SH-SY5Y (cell line): ENCODE data around the gene GTPBP4.

Experiments used
- GATA2 ChIP-seq: IDR thresholded peaks from 2 replicates; pipeline ENCODE4 v1.6.1; 2011; ENCODE audit warnings: mild to moderate bottlenecking, low read depth, low read length
- GATA3 ChIP-seq: IDR thresholded peaks from 2 replicates; pipeline ENCODE4 v1.6.1; 2011; ENCODE audit warnings: low read depth, mild to moderate bottlenecking, low read length, moderate library complexity

DNA sequence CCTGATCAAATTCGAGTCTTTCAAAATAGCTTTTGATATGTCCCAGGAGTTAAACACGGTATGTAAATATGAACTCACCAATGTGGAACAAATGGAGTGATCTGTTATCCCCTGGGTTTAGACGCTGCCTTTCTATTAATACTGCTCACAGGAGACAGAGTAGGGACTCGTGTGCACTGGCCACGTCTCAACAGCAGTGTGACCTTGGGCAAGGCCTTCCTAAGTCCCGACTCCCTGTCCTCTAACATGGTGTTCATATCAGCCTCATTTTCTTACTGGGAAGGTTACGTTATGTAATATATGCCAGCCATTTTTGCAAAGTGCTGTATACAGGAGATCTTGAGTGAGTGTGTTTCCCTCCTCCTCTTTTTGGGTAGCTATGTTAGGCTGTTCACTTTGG lies 69.8 kb downstream of the GTPBP4 start:
- no peak for TF ChIP-seq GATA2
- no peak for TF ChIP-seq GATA3
